SK-N-MC (cell line): ENCODE measurements around the gene AMER2.

Source experiments
- EZH2 ChIP-seq: fragments of 200-600 bp; sonication (generic); IDR thresholded peaks from one replicate; pipeline ENCODE4 v1.6.1; 2017; ENCODE audit warnings: antibody characterized with exemption
- FOXP2 ChIP-seq: optimal IDR thresholded peaks from 2 replicates; pipeline ENCODE3; 2011; ENCODE audit warnings: mild to moderate bottlenecking, moderate library complexity; ENCODE audit not compliant: insufficient read depth; ENCODE audit errors: extremely low read length, control extremely low read depth
- POLR2AphosphoS5 ChIP-seq: IDR thresholded peaks from 2 replicates; pipeline ENCODE4 v1.6.1; 2012; ENCODE audit warnings: mild to moderate bottlenecking, low read depth, low read length, borderline replicate concordance

- TF ChIP-seq POLR2AphosphoS5 = no peak
- no peak for TF ChIP-seq EZH2
- TF ChIP-seq FOXP2 = no peak
These were observed 20.4 kb upstream of the AMER2 start for GRCh38 chr13:25192489-25192888.
